HL-60 (cell line): Measurements from ENCODE around the gene LRRTM3.

Experiments used
- CTCF ChIP-seq: IDR thresholded peaks from one replicate; pipeline ENCODE4 v1.5.1; 2011; ENCODE audit warnings: low read length, control low read depth, inconsistent platforms; ENCODE audit not compliant: insufficient read depth
- GABPA ChIP-seq: IDR thresholded peaks from 2 replicates; pipeline ENCODE4 v1.6.1; 2012; ENCODE audit warnings: low read depth
- POLR2AphosphoS5 ChIP-seq: IDR thresholded peaks from 2 replicates; pipeline ENCODE4 v1.6.1; 2012; ENCODE audit warnings: low read depth
- REST ChIP-seq: IDR thresholded peaks from 2 replicates; pipeline ENCODE4 v1.6.1; 2012; ENCODE audit warnings: low read depth; ENCODE audit not compliant: insufficient replicate concordance
- SPI1 ChIP-seq: IDR thresholded peaks from 2 replicates; pipeline ENCODE4 v1.6.1; 2012; ENCODE audit warnings: low read depth, mild to moderate bottlenecking, borderline replicate concordance

DNA sequence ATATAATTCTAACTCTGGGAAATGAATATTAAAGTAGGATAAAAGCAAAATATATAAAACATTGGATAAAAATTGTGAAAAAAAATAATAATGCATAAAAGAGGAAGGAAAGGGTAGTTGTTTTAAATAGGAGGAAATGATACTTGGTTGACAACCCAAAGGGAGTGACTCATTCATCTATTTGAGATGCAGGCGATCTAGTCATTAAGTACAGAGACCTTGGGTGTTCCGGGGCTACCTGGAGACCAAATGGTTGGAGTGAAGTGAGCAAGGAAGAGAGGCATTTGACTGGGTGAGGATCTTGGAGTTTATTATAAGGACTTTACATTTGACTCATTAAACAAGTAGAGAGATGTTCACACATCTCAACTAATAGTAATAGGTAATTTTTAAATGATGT, 111.0 kb downstream of the LRRTM3 start:
- TF ChIP-seq CTCF (no peak), GABPA (no peak), SPI1 (no peak), REST (no peak), POLR2AphosphoS5 (no peak)
